HepG2 (cell line): ENCODE data around the gene COPB2. TPM values are rescaled to one million over a fixed set of nuclear protein-coding genes. Genes with fewer than 3 reads are reported as not detected.

Source experiments
- BCL6 ChIP-seq: IDR thresholded peaks from 2 replicates; pipeline ENCODE4 v1.6.1; 2016; ENCODE audit warnings: missing genetic modification reagents, missing compliant biosample characterization
- CENPT ChIP-seq: sonication (generic); formaldehyde crosslinking; IDR thresholded peaks from 2 replicates; pipeline ENCODE4 v1.8.0; 2022; ENCODE audit warnings: low read depth, mild to moderate bottlenecking, moderate library complexity, missing genetic modification reagents
- EED ChIP-seq: sonication (generic); formaldehyde crosslinking; IDR thresholded peaks from 2 replicates; pipeline ENCODE4 v1.5.0; 2020; ENCODE audit warnings: mild to moderate bottlenecking, missing genetic modification reagents
- ESRRA ChIP-seq: sonication (generic); formaldehyde crosslinking; IDR thresholded peaks from 2 replicates; pipeline ENCODE4 v1.5.1; 2020; ENCODE audit warnings: mild to moderate bottlenecking, low read depth, missing genetic modification reagents
- GATAD2A ChIP-seq: IDR thresholded peaks from 2 replicates; pipeline ENCODE4 v1.6.1; 2016
- HCFC1 ChIP-seq: fragments of 150-350 bp; IDR thresholded peaks from 2 replicates; pipeline ENCODE4 v1.6.1; 2014; ENCODE audit warnings: low read depth, low read length
- HNRNPUL1 ChIP-seq: fragments of 200-400 bp; formaldehyde crosslinking; IDR thresholded peaks from 2 replicates; pipeline ENCODE4 v1.6.1; 2017; ENCODE audit warnings: low read depth, mild to moderate bottlenecking, low read length, moderate library complexity
- JUN ChIP-seq: sonication (generic); formaldehyde crosslinking; IDR thresholded peaks from 2 replicates; pipeline ENCODE4 v1.4.0; 2020; ENCODE audit warnings: mild to moderate bottlenecking, missing genetic modification reagents
- KDM2A ChIP-seq: sonication (generic); formaldehyde crosslinking; IDR thresholded peaks from 2 replicates; pipeline ENCODE4 v1.4.0; 2020; ENCODE audit warnings: low read depth, missing genetic modification reagents, borderline replicate concordance
- MED1 ChIP-seq: sonication (generic); formaldehyde crosslinking; IDR thresholded peaks from 2 replicates; pipeline ENCODE4 v1.4.0; 2020; ENCODE audit warnings: missing genetic modification reagents
- NCOR1 ChIP-seq: fragments of 200-600 bp; sonication (generic); IDR thresholded peaks from 2 replicates; pipeline ENCODE4 v1.7.0; 2017; ENCODE audit warnings: antibody characterized with exemption, low read length, borderline replicate concordance
- POLR2G ChIP-seq: fragments of 200-400 bp; formaldehyde crosslinking; IDR thresholded peaks from 2 replicates; pipeline ENCODE4 v1.6.1; 2018; ENCODE audit warnings: mild to moderate bottlenecking, low read depth, low read length, moderate library complexity
- SSRP1 ChIP-seq: IDR thresholded peaks from 2 replicates; pipeline ENCODE4 v1.6.1; 2016; ENCODE audit warnings: control low read depth
- TSC22D2 ChIP-seq: sonication (generic); formaldehyde crosslinking; IDR thresholded peaks from 2 replicates; pipeline ENCODE4 v1.5.1; 2020; ENCODE audit warnings: missing genetic modification reagents, mild to moderate bottlenecking, borderline replicate concordance
- ZBTB42 ChIP-seq: sonication (generic); formaldehyde crosslinking; IDR thresholded peaks from 2 replicates; pipeline ENCODE4 v1.5.0; 2020; ENCODE audit warnings: mild to moderate bottlenecking, missing genetic modification reagents
- ZNF180 ChIP-seq: sonication (generic); formaldehyde crosslinking; IDR thresholded peaks from 2 replicates; pipeline ENCODE4 v1.4.0; 2020; ENCODE audit warnings: low read depth, missing genetic modification reagents, borderline replicate concordance
- ZNF263 ChIP-seq: sonication (generic); formaldehyde crosslinking; IDR thresholded peaks from 2 replicates; pipeline ENCODE4 v1.4.0; 2020; ENCODE audit warnings: missing genetic modification reagents
- ZNF33B ChIP-seq: sonication (generic); formaldehyde crosslinking; IDR thresholded peaks from 2 replicates; pipeline ENCODE4 v1.5.1; 2020; ENCODE audit warnings: mild to moderate bottlenecking, missing genetic modification reagents
- ZNF34 ChIP-seq: sonication (generic); formaldehyde crosslinking; IDR thresholded peaks from 2 replicates; pipeline ENCODE4 v1.4.0; 2020; ENCODE audit warnings: mild to moderate bottlenecking, missing genetic modification reagents, borderline replicate concordance
- ZNF430 ChIP-seq: sonication (generic); formaldehyde crosslinking; IDR thresholded peaks from 2 replicates; pipeline ENCODE4 v1.9.0; 2021; ENCODE audit warnings: mild to moderate bottlenecking, missing genetic modification reagents
- ZNF510 ChIP-seq: sonication (generic); formaldehyde crosslinking; IDR thresholded peaks from 2 replicates; pipeline ENCODE4 v1.4.0; 2020; ENCODE audit warnings: low read depth, mild to moderate bottlenecking, missing genetic modification reagents
- ZNF746 ChIP-seq: sonication (generic); formaldehyde crosslinking; IDR thresholded peaks from 2 replicates; pipeline ENCODE4 v1.8.0; 2022; ENCODE audit warnings: mild to moderate bottlenecking, missing genetic modification reagents
- ZNF776 ChIP-seq: sonication (generic); formaldehyde crosslinking; IDR thresholded peaks from 2 replicates; pipeline ENCODE4 v1.4.0; 2020; ENCODE audit warnings: mild to moderate bottlenecking, missing genetic modification reagents
- polyA plus RNA-seq, 8 experiments: library from polyadenylated mRNA; depleted of rRNA in 3 of 8; stranded (reverse) in 7 of 8; unstranded in 1 of 8; fragments of >200 nt; fragmentation: Illumina TruSeq in 4 of 8; extraction: Trizol in 4 of 8; gene quantifications; 2 replicates each; pipeline versions ENCODE4 v1.2.1 to v1.2.3, GENCODE V29; 2011 to 2016; ENCODE audit warnings: low read depth in 4 of 8, missing spikeins in 1 of 8, mixed read lengths in 1 of 8; ENCODE audit not compliant: insufficient read depth in 1 of 8
- total RNA-seq, 5 experiments: library from RNA; depleted of rRNA; stranded (reverse); fragments of >200 nt; fragmentation: Illumina TruSeq; extraction: Trizol; gene quantifications; 2 replicates each; pipeline ENCODE4 v1.2.3, GENCODE V29; 2016; ENCODE audit warnings: low read depth in 1 of 5
- TF ChIP-seq, protein P1 (sequence below): sonication (generic); formaldehyde crosslinking; IDR thresholded peaks from 2 replicates; pipeline ENCODE4 v1.4.0; 2020; ENCODE audit warnings: mild to moderate bottlenecking, missing genetic modification reagents

The COPB2 gene
- total and polyA plus RNA-seq, 2 of the 13 experiments (the other 11 are each of a cell fraction or from before 2014, with no cell fraction given), result 83.3 to 217 TPM

DNA sequence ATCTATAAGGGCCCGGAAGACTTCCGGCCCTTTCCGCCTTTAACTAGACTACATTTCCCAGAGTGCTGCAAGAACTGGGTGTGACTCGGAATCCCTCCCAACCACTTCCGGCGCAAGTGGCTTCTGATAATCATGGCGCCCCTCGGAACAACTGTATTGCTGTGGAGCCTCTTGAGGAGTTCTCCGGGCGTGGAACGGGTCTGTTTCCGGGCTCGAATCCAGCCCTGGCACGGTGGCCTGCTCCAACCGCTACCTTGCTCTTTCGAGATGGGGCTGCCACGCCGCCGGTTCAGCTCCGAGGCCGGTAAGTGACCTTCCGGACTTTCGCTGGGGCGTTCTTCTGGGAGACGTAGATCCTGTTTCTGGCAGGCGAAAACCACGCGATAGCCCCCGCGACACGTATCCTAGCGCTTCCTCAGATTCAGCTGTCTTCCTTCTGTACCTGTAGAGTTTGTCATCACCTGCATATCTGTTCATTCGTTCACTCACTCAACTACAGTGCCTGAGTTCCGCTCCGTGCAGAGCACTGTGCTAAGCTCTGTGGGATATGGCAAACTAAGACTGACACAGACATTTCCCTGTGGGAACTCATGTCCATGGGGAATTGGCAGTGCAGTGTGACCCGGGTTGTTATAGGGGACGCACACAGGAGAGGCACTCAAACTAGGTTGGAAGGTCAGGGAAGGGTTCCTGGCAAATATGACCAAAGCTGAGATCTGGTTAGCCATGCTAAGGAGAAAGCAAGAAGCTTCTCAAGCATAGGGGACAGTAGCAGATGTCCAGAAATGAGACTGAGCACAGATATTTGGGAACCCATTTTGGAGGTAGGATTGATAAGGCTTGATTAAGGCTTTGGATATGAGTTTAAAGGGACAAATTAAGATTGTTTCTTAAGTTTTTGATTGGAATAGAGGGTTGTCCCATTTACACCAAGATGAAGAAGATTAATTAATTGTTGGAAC, 45.3 kb downstream of the COPB2 start, which contains the start of gene MRPS22 (continued):
- TF ChIP-seq, protein P1, sequence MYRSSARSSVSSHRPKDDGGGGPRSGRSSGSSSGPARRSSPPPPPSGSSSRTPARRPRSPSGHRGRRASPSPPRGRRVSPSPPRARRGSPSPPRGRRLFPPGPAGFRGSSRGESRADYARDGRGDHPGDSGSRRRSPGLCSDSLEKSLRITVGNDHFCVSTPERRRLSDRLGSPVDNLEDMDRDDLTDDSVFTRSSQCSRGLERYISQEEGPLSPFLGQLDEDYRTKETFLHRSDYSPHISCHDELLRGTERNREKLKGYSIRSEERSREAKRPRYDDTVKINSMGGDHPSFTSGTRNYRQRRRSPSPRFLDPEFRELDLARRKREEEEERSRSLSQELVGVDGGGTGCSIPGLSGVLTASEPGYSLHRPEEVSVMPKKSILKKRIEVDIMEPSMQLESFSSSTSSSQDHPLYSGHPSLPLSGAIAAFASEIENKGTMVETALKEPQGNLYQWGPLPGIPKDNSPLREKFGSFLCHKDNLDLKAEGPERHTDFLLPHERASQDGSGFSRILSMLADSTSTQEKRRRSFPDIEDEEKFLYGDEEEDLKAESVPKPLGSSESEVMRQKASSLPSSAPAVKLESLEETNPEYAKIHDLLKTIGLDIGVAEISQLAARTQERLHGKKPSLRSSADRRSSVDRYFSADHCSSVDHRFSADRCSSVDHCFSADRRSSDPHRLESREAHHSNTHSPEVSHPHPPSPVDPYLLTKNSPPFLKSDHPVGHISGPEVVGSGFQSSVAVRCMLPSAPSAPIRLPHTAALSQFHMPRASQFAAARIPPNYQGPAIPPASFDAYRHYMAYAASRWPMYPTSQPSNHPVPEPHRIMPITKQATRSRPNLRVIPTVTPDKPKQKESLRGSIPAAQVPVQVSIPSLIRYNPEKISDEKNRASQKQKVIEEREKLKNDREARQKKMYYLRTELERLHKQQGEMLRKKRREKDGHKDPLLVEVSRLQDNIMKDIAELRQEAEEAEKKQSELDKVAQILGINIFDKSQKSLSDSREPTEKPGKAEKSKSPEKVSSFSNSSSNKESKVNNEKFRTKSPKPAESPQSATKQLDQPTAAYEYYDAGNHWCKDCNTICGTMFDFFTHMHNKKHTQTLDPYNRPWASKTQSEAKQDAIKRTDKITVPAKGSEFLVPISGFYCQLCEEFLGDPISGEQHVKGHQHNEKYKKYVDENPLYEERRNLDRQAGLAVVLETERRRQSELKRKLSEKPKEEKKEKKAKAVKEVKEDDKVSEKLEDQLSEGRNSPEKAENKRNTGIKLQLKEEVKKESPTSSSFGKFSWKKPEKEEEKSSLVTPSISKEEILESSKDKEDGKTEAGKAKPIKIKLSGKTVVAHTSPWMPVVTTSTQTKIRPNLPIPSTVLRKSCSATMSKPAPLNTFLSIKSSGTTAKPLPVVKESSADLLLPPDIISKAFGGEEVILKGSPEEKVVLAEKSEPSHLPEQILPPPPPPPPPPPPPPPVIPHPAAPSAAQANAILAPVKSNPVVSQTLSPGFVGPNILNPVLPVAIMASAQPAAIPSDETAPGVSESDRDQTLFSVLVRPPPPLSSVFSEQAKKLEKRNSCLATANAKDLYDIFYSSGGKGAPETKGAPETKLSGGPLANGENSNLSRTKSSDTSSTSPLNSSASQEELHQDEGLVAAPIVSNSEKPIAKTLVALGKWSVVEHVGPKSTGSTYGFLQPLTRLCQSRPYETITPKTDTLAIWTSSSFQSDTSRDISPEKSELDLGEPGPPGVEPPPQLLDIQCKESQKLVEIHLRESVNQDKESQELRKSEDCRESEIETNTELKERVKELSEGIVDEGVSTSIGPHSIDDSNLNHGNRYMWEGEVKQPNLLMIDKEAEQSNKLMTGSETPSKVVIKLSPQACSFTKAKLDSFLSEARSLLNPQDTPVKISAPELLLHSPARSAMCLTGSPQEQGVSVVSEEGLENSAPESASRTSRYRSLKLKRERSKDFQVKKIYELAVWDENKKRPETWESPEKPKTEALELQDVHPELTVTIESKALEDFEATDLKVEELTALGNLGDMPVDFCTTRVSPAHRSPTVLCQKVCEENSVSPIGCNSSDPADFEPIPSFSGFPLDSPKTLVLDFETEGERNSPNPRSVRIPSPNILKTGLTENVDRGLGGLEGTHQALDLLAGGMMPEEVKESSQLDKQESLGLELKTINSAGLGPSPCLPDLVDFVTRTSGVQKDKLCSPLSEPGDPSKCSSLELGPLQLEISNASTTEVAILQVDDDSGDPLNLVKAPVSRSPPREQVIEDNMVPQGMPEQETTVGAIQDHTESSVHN (CRISPR knock-in tag), result no peak
- TF ChIP-seq POLR2G (peak; percentile 83), TSC22D2 (CRISPR knock-in tag) (no peak), BCL6 (peak; percentile 8; the same call in 1 of the 2 replicates), ZNF263 (CRISPR knock-in tag) (peak; percentile 59; the same call in 1 of the 2 replicates), CENPT (CRISPR knock-in tag) (no peak), ESRRA (CRISPR knock-in tag) (peak; percentile 30; the same call in 1 of the 2 replicates), ZNF776 (peak; percentile 56; the same call in 1 of the 2 replicates), KDM2A (CRISPR knock-in tag) (no peak; the same call in 1 of the 2 replicates), HNRNPUL1 (no peak), NCOR1 (peak; percentile 44; the same call in 1 of the 2 replicates), ZNF430 (CRISPR knock-in tag) (no peak), JUN (CRISPR knock-in tag) (no peak), GATAD2A (CRISPR knock-in tag) (peak; percentile 38; the same call in 1 of the 2 replicates), ZNF33B (CRISPR knock-in tag) (no peak), SSRP1 (CRISPR knock-in tag) (peak; percentile 56; the same call in 1 of the 2 replicates), EED (CRISPR knock-in tag) (no peak), ZNF510 (CRISPR knock-in tag) (no peak), MED1 (CRISPR knock-in tag) (peak; percentile 56), ZNF180 (CRISPR knock-in tag) (no peak), HCFC1 (peak; percentile 88), ZNF34 (peak; percentile 23; the same call in 1 of the 2 replicates), ZBTB42 (CRISPR knock-in tag) (no peak), ZNF746 (CRISPR knock-in tag) (no peak)
